Measurements from ENCODE around the gene C3orf22. TPM values are rescaled to one million over a fixed set of nuclear protein-coding genes. Genes with fewer than 3 reads are reported as not detected.
"Not testable (repeated sequence)": the region's sequence is repeated elsewhere in the genome, so short reads cannot be mapped to it uniquely, and the experiment has no call there.

C3orf22 gene, protein sequence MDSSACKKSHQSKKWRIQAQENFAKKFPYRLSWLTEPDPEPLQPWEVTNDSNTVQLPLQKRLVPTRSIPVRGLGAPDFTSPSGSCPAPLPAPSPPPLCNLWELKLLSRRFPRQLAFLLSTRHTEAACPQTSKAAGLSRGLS
- total RNA-seq, result not detected

DNA sequence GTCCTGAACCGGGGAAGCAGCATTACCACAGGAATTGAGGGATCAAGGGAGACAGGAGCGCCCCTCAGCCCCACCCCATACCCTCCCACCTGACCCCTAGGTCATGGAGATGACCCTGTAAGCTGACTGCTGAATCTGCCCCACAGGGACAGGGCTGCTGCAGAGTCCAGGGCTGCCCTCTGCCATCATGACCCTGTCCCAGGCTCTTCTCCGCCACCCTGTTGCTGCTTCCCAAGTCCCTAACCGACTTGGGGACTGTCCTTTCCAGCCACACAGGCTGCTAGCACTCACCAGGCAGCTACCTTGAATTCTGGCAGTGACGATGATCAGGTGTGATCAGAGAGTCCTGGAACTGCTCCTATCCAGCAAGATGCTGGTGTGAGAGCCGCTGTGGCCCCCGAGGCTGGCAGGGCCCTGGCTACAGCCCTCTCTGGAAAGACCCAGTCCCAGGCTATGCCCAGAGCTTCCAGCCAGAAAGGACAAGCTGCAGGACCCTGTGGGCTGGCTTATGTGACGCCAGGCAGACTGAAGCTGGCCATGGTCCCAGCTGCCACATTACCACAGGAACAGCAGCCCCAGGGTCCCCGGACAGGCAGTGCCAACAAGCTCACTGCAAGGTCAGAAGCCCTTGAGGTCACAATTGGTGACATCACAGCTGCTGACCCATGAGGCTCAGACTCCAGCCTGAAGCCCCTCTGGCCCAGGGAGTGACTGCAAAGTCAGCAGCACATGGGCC is at the start of gene C3orf22:
Gene C3orf22, minus strand, starts transcription at position 597 of the 736 bp plus-strand sequence. CDS start 5,542 bp downstream, outside the sequence.
- no peak within 1 kb of the TSS for H3K4me3 Mint-ChIP-seq
- peaks cover 25% of the 10 kb centered on the region for H3K27me3 Mint-ChIP-seq
- H3K27ac Mint-ChIP-seq, result no peak within 1 kb of the TSS
- DNase-seq (peak; percentile 26), ATAC-seq (no peak)
- H3K4me1 Mint-ChIP-seq, result no peaks in the 10 kb centered on the region
- H3K36me3 Mint-ChIP-seq, result no peaks in the 10 kb centered on the region
- CTCF ChIA-PET, result no interaction called here
- H3K9me3 Mint-ChIP-seq (ENCODE audit: low read depth), result no peaks in the 10 kb centered on the region

DNA sequence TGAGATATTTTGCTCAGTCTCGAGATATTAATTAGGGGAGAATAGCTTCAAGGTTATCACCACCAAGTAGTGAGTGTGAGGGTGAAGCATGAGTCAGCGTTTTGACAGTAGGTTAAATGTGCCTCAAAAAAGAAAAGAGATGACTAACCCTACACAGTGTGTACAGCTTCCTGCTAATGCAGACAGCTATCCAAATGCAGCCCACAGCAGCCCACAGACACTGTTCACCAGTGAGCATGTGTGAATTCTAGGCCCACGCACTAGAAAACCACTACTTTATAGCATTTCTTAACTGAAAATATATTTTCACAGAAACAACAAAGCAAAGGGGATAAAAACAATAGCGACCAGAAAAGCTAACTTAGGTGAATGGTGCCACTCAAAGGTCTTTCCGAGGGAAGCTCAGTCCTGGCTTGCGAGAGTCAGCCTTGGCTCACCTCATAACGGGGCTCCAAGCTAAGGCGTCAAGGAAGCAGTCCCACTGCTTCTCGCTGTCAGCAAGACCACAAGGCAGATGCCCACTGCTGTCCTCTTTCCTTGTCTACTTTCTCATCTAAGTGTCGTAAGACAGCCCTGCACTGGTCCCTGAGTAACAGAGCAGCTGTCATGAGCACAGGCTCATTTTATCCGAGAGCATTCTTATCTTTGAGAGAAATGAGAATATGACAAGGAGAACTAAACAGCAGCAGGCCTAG is 48.6 kb upstream of the C3orf22 start:
- H3K27ac Mint-ChIP-seq, result peak overlapping the region; percentile 72
- H3K4me1 Mint-ChIP-seq, result peaks cover 22% of the 10 kb centered on the region
- peaks cover 18% of the 10 kb centered on the region for H3K27me3 Mint-ChIP-seq
- no peaks in the 10 kb centered on the region for H3K9me3 Mint-ChIP-seq (ENCODE audit: low read depth)
- DNase-seq (peak; percentile 78), ATAC-seq (peak; percentile 100)
- no peak overlapping the region for H3K4me3 Mint-ChIP-seq
- H3K36me3 Mint-ChIP-seq, result peaks cover 3% of the 10 kb centered on the region
- CTCF ChIA-PET, result no interaction called here

DNA sequence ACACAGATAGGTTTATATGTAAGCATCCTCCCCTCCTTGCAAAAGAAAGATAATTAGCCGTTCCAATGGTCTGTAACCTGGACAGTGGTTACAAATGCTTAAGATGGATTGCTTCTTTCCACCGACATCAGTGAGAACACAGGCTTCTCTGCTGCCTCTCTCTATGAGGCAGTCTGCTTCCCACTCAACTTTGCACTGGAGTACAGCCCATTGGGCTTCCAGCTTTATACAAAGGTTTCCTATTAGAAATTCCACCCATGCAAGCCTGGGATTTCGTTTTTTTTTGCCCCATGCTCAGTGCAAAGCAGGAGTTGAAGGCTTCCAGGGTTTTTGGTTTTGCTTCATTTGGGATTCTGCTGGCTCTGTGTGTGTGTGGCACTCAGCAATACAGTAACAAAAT is 47.3 kb upstream of the C3orf22 start:
- Mint-ChIP-seq H3K36me3 (peaks cover 3% of the 10 kb centered on the region), H3K27me3 (peaks cover 31% of the 10 kb centered on the region), H3K27ac (no peak overlapping the region), H3K4me1 (peaks cover 19% of the 10 kb centered on the region), H3K4me3 (no peak overlapping the region), H3K9me3 (ENCODE audit: low read depth) (no peaks in the 10 kb centered on the region)
- DNase-seq (no peak), ATAC-seq (no peak)
- CTCF ChIA-PET, result no interaction called here

DNA sequence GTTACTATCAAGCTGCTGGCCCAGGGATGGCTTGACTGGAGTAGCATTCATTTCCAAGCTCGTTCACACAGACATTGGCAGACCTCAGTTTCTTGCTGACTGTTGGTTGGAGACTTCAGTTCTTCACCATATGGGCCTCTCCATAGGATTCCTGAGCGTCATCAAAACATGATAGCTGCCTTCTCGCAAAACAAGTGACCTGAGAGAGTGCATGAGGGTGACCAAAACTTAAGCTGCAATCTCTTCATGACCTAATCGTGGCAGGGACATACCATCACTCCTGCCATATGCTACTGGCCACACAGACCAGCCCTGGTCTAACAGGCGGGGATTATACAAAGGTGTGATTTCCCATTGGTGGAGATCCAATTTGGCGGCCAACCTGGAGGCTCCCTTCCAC is 46.0 kb upstream of the C3orf22 start:
- H3K4me3 Mint-ChIP-seq, result no peak overlapping the region
- CTCF ChIA-PET, result interaction anchor here (1.0 kb wide), 1 partner anchor 29 kb away, joined by 3 read pairs; no protein-coding TSS in a partner anchor
- peaks cover 16% of the 10 kb centered on the region for H3K4me1 Mint-ChIP-seq
- no peak for ATAC-seq
- H3K36me3 Mint-ChIP-seq, result peaks cover 4% of the 10 kb centered on the region
- H3K9me3 Mint-ChIP-seq (ENCODE audit: low read depth), result no peaks in the 10 kb centered on the region
- no peak overlapping the region for H3K27ac Mint-ChIP-seq
- H3K27me3 Mint-ChIP-seq, result peaks cover 43% of the 10 kb centered on the region
- no peak for DNase-seq

DNA sequence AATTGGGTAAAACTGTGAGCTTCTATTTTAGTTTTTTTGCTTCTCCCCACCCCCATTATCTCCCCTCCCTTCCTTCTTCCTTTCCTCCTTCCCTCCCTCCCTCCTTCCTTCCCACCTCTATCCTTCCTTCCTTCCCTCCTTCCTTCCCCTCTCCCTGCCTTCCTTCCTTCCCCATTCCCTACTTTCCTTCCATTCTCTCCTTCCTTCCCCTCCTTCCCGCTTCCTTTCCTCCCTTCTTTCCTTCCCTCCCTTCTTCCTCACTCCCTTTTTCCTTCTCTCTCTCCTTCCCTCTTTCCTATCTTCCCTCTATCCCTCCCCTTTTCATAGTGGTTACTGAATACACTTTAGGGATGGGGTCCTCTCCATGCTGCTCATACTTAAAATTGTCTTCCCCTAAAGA is 40.4 kb upstream of the C3orf22 start:
- Mint-ChIP-seq H3K4me1 (no peaks in the 10 kb centered on the region), H3K4me3 (no peak overlapping the region), H3K27ac (no peak overlapping the region), H3K36me3 (peaks cover 1% of the 10 kb centered on the region), H3K9me3 (ENCODE audit: low read depth) (no peaks in the 10 kb centered on the region), H3K27me3 (peaks cover 46% of the 10 kb centered on the region)
- CTCF ChIA-PET, result no interaction called here
- no peak for DNase-seq
- ATAC-seq, result no peak

DNA sequence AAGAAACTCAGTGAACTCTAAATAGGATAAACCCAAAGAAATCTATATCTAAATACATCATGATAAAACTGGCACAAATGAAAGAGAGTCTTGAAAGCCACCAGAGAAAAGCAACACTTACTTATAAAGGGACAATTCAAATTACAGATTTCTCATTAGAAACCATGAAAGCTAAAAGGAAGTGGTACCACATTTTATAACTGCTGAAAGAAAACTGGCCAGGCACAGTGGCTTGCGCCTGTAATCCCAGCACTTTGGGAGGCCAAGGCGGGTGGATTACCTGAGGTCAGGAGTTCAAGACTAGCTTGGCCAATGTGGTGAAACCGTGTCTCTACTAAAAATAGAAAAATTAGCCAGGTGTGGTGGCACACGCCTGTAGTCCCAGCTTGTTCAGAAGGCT is 36.7 kb upstream of the C3orf22 start:
- H3K4me1 Mint-ChIP-seq; ATAC-seq; H3K9me3 Mint-ChIP-seq (ENCODE audit: low read depth); CTCF ChIA-PET; H3K36me3 Mint-ChIP-seq; H3K27ac Mint-ChIP-seq; H3K4me3 Mint-ChIP-seq; DNase-seq: not testable (repeated sequence)
- peaks cover 35% of the 10 kb centered on the region for H3K27me3 Mint-ChIP-seq

DNA sequence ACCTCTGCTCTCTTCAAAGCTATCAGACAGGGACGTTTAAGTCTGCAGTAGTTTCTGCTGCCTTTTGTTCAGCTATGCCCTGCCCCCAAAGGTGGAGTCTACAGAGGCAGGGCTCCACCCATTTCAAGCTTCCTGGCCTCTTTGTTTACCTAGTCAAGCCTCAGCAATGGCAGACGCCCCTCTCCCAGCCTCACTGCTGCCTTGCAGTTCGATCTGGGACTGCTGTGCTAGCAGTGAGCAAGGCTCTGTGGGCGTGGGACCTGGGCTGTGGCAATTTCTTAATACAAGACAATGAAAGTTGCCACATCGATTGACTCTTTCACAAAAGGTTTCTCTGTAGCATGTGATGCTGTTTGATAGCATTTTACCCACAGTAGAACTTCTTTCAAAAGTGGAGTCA is 32.8 kb upstream of the C3orf22 start:
- CTCF ChIA-PET; H3K9me3 Mint-ChIP-seq (ENCODE audit: low read depth); DNase-seq; H3K4me3 Mint-ChIP-seq; H3K36me3 Mint-ChIP-seq; H3K4me1 Mint-ChIP-seq; ATAC-seq; H3K27ac Mint-ChIP-seq: not testable (repeated sequence)
- H3K27me3 Mint-ChIP-seq, result peaks cover 51% of the 10 kb centered on the region

DNA sequence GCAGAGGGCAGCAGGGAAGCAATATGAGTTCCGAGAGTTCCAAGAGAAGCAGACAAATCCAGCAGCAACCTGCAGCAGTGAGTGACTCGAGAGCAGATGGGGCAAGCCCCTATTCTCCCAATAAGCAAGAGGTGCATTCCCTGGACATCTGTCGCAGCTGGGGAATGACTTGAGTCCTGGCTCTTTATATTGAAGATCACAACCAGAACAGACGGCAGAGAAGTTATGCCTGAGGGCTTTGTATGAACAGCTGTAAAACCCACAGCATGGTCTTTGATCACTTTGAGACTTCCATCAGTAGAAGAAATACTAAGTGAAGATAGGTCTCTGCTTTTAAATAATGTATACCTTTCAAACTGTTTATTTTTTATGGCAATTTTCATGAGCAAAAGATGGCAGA is 23.6 kb upstream of the C3orf22 start:
- Mint-ChIP-seq H3K4me3 (no peak overlapping the region), H3K9me3 (ENCODE audit: low read depth) (no peaks in the 10 kb centered on the region), H3K4me1 (no peaks in the 10 kb centered on the region), H3K27ac (no peak overlapping the region), H3K27me3 (peaks cover 26% of the 10 kb centered on the region), H3K36me3 (no peaks in the 10 kb centered on the region)
- CTCF ChIA-PET, result no interaction called here
- no peak for DNase-seq
- ATAC-seq, result no peak

DNA sequence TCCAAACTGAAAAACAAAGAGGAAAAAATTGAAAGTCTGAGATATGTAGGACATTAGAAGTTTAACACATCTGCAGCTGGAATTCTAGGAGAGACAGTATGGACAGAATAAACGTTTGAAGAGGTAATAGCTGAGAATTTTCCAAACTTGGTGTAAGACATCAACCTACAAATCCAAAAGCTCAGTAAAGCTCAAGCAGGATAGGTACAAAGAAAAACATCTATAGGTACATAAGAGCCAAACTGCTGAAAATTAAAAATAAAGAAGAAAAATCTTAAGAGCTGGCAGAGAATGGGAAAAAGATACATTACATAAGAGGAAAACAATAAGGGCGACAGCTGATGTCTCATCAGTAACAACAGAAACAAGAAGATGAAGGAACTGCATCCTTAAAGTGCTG is 22.8 kb upstream of the C3orf22 start:
- Mint-ChIP-seq H3K4me1 (no peaks in the 10 kb centered on the region), H3K4me3 (no peak overlapping the region), H3K36me3 (no peaks in the 10 kb centered on the region), H3K27ac (no peak overlapping the region), H3K27me3 (peaks cover 26% of the 10 kb centered on the region), H3K9me3 (ENCODE audit: low read depth) (no peaks in the 10 kb centered on the region)
- CTCF ChIA-PET, result no interaction called here
- DNase-seq (no peak), ATAC-seq (no peak)

DNA sequence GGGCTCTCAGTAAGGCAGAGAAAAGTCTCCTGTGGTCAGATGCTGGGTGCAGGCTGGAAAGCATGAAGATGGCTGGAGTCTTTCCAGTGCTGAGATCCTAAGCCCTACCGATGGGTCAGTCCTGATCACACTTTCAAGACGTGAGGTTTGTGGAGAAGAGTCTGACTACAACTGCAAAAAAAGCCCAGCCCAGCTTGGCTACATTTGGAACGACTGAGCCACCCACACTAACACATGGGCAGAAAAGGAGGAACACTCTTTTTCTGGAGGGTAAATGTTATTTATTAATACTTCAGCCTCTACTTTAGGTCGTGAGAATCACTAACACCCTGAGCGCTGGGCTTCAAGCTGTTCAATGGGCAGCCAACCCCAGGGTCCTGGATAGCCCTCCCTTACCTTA is 22.0 kb upstream of the C3orf22 start:
- Mint-ChIP-seq H3K36me3 (no peaks in the 10 kb centered on the region), H3K9me3 (ENCODE audit: low read depth) (no peaks in the 10 kb centered on the region), H3K4me3 (no peak overlapping the region), H3K27ac (no peak overlapping the region), H3K4me1 (no peaks in the 10 kb centered on the region), H3K27me3 (peaks cover 26% of the 10 kb centered on the region)
- no peak for ATAC-seq
- no peak for DNase-seq
- CTCF ChIA-PET, result no interaction called here

DNA sequence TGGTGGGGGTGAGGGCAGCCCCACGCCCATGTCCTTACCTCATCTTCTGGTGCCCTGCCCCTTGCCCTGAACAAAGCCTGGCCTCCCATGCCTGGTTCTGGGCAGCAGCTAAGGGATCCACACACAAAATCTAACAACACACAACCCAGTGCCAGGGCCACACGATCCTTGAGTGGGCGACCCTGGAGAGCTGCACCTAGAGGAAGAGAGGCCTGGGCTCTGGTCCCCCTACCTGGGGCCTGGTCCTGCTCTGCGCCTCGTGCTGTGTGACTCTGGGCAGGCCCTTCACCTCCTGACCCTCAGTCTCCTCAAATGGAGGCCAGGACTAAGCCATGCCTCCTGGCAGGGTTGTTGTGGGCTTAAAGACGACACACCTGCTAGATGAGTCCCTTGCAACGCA is 20.0 kb upstream of the C3orf22 start:
- Mint-ChIP-seq H3K27ac (no peak overlapping the region), H3K36me3 (no peaks in the 10 kb centered on the region), H3K4me3 (no peak overlapping the region), H3K27me3 (peaks cover 26% of the 10 kb centered on the region), H3K9me3 (ENCODE audit: low read depth) (no peaks in the 10 kb centered on the region), H3K4me1 (no peaks in the 10 kb centered on the region)
- DNase-seq, result no peak
- ATAC-seq, result no peak
- CTCF ChIA-PET, result no interaction called here

DNA sequence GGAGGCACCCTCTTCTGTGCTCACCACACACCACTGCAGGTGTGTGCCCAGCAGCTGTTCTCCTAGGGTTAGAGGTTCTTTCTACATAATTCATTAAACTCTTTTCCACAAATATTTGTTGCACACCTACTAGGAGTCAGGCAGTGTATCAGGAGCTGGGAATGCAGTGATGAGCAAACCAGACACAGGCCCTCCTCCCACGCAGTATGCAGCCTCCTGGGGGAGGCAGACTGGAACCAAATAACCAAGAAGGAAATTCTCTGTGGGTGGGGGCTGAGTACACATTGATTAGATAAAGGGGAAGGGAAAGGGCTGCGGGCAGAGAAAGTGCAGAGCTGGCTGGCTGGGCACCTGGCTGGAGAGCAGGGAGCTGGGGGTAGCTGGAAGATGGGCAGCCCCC is 18.5 kb upstream of the C3orf22 start:
- no peaks in the 10 kb centered on the region for H3K4me1 Mint-ChIP-seq
- ATAC-seq (no peak), DNase-seq (no peak)
- H3K4me3 Mint-ChIP-seq, result no peak overlapping the region
- CTCF ChIA-PET, result no interaction called here
- no peaks in the 10 kb centered on the region for H3K9me3 Mint-ChIP-seq (ENCODE audit: low read depth)
- H3K36me3 Mint-ChIP-seq, result no peaks in the 10 kb centered on the region
- H3K27me3 Mint-ChIP-seq, result peaks cover 22% of the 10 kb centered on the region
- no peak overlapping the region for H3K27ac Mint-ChIP-seq

DNA sequence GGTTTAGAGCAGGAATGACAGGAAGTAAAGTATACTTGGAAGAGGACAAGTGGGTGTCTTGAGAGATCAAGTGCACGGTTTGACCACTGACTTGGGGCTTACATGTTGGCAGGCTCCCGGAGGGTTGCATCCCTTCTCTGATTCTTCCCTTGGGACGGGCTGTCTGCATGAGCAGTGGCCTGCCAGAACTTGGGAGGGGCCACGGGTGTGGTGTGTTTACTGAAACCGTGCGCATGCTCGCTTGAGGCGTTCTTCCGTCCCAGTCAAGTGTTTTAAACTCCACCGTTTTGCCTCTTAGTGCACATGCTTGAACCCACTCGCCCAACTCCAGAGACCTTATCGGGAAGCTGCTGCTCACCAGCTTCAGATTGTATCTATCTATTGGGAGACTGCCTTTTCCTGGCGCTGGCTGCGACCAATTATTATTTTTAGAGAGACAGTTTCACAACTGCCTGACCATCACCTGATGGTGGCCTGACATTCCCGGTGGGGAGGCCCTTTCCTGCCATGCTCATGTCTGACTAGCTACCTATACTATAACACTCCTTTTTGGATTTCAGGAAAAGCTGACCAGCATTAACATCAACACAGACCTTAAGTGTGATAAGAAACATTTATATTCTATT is 14.9 kb upstream of the C3orf22 start:
- CTCF ChIA-PET, result no interaction called here
- H3K36me3 Mint-ChIP-seq, result no peaks in the 10 kb centered on the region
- no peak for ATAC-seq
- H3K27ac Mint-ChIP-seq, result no peak overlapping the region
- H3K9me3 Mint-ChIP-seq (ENCODE audit: low read depth), result no peaks in the 10 kb centered on the region
- H3K4me3 Mint-ChIP-seq, result no peak overlapping the region
- peaks cover 14% of the 10 kb centered on the region for H3K27me3 Mint-ChIP-seq
- H3K4me1 Mint-ChIP-seq, result no peaks in the 10 kb centered on the region
- no peak for DNase-seq

DNA sequence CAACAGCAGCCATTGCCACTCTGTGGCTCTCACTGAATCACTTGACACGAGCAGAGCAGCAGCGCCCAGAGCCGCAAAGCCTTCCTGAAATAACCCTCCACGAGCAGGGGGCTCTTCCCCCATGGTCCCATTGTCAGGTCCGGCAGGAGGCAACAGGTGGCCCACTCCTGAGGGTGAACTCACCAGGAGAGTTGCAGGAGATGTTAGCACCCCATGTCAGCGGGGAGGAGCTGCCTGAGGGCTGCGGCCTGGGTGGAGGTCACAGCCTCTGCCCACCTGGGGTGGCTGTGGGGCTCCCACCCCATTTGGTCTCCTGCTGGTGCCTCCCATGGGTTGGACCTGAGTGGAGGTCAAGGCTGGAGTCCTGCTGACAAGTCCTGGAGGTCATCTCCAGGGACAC is 12.3 kb upstream of the C3orf22 start:
- Mint-ChIP-seq H3K9me3 (ENCODE audit: low read depth) (no peaks in the 10 kb centered on the region), H3K27ac (no peak overlapping the region), H3K27me3 (peaks cover 25% of the 10 kb centered on the region), H3K4me3 (no peak overlapping the region), H3K36me3 (no peaks in the 10 kb centered on the region), H3K4me1 (no peaks in the 10 kb centered on the region)
- ATAC-seq (no peak), DNase-seq (no peak)
- CTCF ChIA-PET, result no interaction called here

All from activated CD8-positive, alpha-beta memory T cell treated with anti-CD3 and anti-CD28 coated beads, Interleukin-2, amount 10 ng/mL, durations not matched to agents 7 days and 5 days (primary cell).